ENCODE measurements around the gene MSH2. TPM values are rescaled to one million over a fixed set of nuclear protein-coding genes. Genes with fewer than 3 reads are reported as not detected.
A peak's percentile ranks its signal among the peaks of the same experiment; 100 is the strongest.
"Not testable (repeated sequence)": the region's sequence is repeated elsewhere in the genome, so short reads cannot be mapped to it uniquely, and the experiment has no call there.

MSH2 gene
- total and polyA plus RNA-seq, 2 donors (not counting 1 experiment from before 2014, with no cell fraction given), result 15.4 to 19.7 TPM

DNA sequence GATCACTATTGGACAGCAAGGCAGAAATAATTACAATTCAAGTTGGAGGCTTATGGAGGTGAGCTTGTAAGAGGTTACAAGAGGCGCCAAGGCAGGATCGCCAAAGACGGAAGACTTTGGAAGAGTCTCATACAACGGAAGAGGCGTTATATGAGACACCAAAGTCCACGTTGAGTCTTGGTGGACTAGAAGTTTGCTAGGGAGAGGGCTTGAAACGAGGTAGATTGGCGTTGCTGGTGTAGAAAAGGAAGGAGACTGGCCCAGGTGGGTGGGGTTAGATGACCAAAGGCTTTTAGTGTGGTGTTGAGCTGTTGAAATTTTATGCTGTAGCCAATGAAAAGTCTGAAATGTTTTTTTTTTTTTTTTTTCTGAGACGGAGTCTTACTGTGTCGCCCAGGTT, 1.4 kb downstream of the MSH2 start:
- Histone ChIP-seq H3K9me3 (ENCODE audit: control insufficient read depth, insufficient read depth, low read depth, low read length) (no peaks in the 10 kb centered on the region), H3K4me2 (ENCODE audit: extremely low read depth, insufficient read depth, low read length) (peak overlapping the region; percentile 85), H3K36me3 (ENCODE audit: control insufficient read depth, insufficient read depth, low read length) (no peaks in the 10 kb centered on the region), H3K4me3 (replicated peaks in 1 of 4; ENCODE audit: control extremely low read depth in 1 of 4, insufficient read depth in 1 of 4, low read depth in 3 of 4, low read length in 4 of 4) (peak overlapping the region in 2 of 4 experiments; percentile 61 to 91), H3K27me3 (ENCODE audit: control insufficient read depth, insufficient read depth, low read length) (no peaks in the 10 kb centered on the region), H3K79me2 (ENCODE audit: control insufficient read depth, insufficient read depth, low read length) (peaks cover 31% of the 10 kb centered on the region), H2AFZ (ENCODE audit: low read length) (no peak overlapping the region), H3K27ac (ENCODE audit: insufficient read depth, low read length) (no peak overlapping the region), H3K4me1 (ENCODE audit: control insufficient read depth, extremely low read depth, insufficient read depth, low read length) (no peaks in the 10 kb centered on the region), H4K20me1 (ENCODE audit: control insufficient read depth, extremely low read depth, insufficient read depth, low read length) (no peaks in the 10 kb centered on the region), H3K9ac (ENCODE audit: insufficient read depth, low read length) (no peak overlapping the region)
- no peak for DNase-seq (ENCODE audit: low read depth in 2 of 2)
- TF ChIP-seq, protein P1, sequence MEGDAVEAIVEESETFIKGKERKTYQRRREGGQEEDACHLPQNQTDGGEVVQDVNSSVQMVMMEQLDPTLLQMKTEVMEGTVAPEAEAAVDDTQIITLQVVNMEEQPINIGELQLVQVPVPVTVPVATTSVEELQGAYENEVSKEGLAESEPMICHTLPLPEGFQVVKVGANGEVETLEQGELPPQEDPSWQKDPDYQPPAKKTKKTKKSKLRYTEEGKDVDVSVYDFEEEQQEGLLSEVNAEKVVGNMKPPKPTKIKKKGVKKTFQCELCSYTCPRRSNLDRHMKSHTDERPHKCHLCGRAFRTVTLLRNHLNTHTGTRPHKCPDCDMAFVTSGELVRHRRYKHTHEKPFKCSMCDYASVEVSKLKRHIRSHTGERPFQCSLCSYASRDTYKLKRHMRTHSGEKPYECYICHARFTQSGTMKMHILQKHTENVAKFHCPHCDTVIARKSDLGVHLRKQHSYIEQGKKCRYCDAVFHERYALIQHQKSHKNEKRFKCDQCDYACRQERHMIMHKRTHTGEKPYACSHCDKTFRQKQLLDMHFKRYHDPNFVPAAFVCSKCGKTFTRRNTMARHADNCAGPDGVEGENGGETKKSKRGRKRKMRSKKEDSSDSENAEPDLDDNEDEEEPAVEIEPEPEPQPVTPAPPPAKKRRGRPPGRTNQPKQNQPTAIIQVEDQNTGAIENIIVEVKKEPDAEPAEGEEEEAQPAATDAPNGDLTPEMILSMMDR (conservative IDR thresholded peaks at IDR 0.05 in 1 of 2, IDR thresholded peaks at IDR 0.05 in 1 of 2; ENCODE audit: low read depth in 1 of 2, low read length in 2 of 2), result no peak
- TF ChIP-seq EZH2 (IDR thresholded peaks at IDR 0.05; ENCODE audit: low read length, missing control alignments), result no peak

GRCh38 chr2:47405757-47406156, 2.8 kb downstream of the MSH2 start:
- H2AFZ ChIP-seq (ENCODE audit: low read length), result no peak overlapping the region
- peaks cover 31% of the 10 kb centered on the region for H3K79me2 ChIP-seq (ENCODE audit: control insufficient read depth, insufficient read depth, low read length)
- TF ChIP-seq, protein P1 (conservative IDR thresholded peaks at IDR 0.05 in 1 of 2, IDR thresholded peaks at IDR 0.05 in 1 of 2; ENCODE audit: low read depth in 1 of 2, low read length in 2 of 2), result no peak
- TF ChIP-seq EZH2 (IDR thresholded peaks at IDR 0.05; ENCODE audit: low read length, missing control alignments), result no peak
- no peaks in the 10 kb centered on the region for H3K4me1 ChIP-seq (ENCODE audit: control insufficient read depth, extremely low read depth, insufficient read depth, low read length)
- DNase-seq (ENCODE audit: low read depth in 2 of 2), result peak in 1 of 2 donors; percentile 6
- no peak overlapping the region for H3K4me2 ChIP-seq (ENCODE audit: extremely low read depth, insufficient read depth, low read length)
- no peaks in the 10 kb centered on the region for H3K9me3 ChIP-seq (ENCODE audit: control insufficient read depth, insufficient read depth, low read depth, low read length)
- no peak overlapping the region for H3K27ac ChIP-seq (ENCODE audit: insufficient read depth, low read length)
- no peaks in the 10 kb centered on the region for H3K27me3 ChIP-seq (ENCODE audit: control insufficient read depth, insufficient read depth, low read length)
- no peaks in the 10 kb centered on the region for H3K36me3 ChIP-seq (ENCODE audit: control insufficient read depth, insufficient read depth, low read length)
- no peaks in the 10 kb centered on the region for H4K20me1 ChIP-seq (ENCODE audit: control insufficient read depth, extremely low read depth, insufficient read depth, low read length)
- no peak overlapping the region for H3K9ac ChIP-seq (ENCODE audit: insufficient read depth, low read length)
- H3K4me3 ChIP-seq (replicated peaks in 1 of 4; ENCODE audit: control extremely low read depth in 1 of 4, insufficient read depth in 1 of 4, low read depth in 3 of 4, low read length in 4 of 4), result no peak overlapping the region

DNA sequence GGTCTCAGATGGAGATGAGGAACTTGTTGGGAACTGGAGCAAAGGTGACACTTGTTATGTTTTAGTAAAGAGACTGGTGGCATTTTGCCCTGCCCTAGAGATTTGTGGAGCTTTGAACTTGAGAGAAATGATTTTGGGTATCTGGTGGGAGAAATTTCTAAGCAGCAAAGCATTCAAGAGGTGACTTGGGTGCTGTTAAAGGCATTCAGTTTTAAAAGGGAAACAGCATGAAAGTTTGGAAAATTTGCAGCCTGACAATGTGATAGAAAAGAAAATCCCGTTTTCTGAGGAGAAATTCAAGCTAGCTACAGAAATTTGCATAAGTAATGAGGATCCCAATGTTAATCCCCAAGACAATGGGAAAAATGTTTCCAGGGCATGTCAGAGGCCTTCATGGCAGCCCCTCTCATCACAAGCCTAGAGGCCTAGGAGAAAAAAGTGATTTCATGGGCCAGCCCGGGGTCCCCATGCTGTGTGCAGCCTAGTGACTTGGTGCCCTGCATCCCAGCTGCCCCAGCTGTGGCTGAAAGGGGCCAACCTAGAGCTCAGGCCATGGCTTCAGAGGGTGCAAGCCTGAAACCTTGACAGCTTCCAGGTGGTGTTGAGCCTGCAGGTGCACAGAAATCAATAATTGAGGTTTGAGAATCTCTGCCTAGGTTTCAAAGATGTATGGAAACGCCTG, 3.8 kb downstream of the MSH2 start:
- H3K9me3 ChIP-seq (ENCODE audit: control insufficient read depth, insufficient read depth, low read depth, low read length); H3K9ac ChIP-seq (ENCODE audit: insufficient read depth, low read length); H3K4me3 ChIP-seq (replicated peaks in 1 of 4; ENCODE audit: control extremely low read depth in 1 of 4, insufficient read depth in 1 of 4, low read depth in 3 of 4, low read length in 4 of 4); H3K4me2 ChIP-seq (ENCODE audit: extremely low read depth, insufficient read depth, low read length); H2AFZ ChIP-seq (ENCODE audit: low read length); H3K27me3 ChIP-seq (ENCODE audit: control insufficient read depth, insufficient read depth, low read length); H4K20me1 ChIP-seq (ENCODE audit: control insufficient read depth, extremely low read depth, insufficient read depth, low read length); DNase-seq (ENCODE audit: low read depth in 2 of 2); H3K36me3 ChIP-seq (ENCODE audit: control insufficient read depth, insufficient read depth, low read length); H3K4me1 ChIP-seq (ENCODE audit: control insufficient read depth, extremely low read depth, insufficient read depth, low read length); H3K27ac ChIP-seq (ENCODE audit: insufficient read depth, low read length): not testable (repeated sequence)
- H3K79me2 ChIP-seq (ENCODE audit: control insufficient read depth, insufficient read depth, low read length), result peaks cover 31% of the 10 kb centered on the region

- H3K79me2 ChIP-seq (ENCODE audit: control insufficient read depth, insufficient read depth, low read length), result peaks cover 31% of the 10 kb centered on the region
These were observed 5.0 kb downstream of the MSH2 start for GRCh38 chr2:47407976-47408375.

More at GRCh38 chr2:47407976-47408375, 5.0 kb downstream of the MSH2 start:
- H4K20me1 ChIP-seq (ENCODE audit: control insufficient read depth, extremely low read depth, insufficient read depth, low read length); H3K27me3 ChIP-seq (ENCODE audit: control insufficient read depth, insufficient read depth, low read length); H3K27ac ChIP-seq (ENCODE audit: insufficient read depth, low read length); H3K36me3 ChIP-seq (ENCODE audit: control insufficient read depth, insufficient read depth, low read length); H3K9me3 ChIP-seq (ENCODE audit: control insufficient read depth, insufficient read depth, low read depth, low read length); H3K4me1 ChIP-seq (ENCODE audit: control insufficient read depth, extremely low read depth, insufficient read depth, low read length); H3K4me3 ChIP-seq (replicated peaks in 1 of 4; ENCODE audit: control extremely low read depth in 1 of 4, insufficient read depth in 1 of 4, low read depth in 3 of 4, low read length in 4 of 4); H3K9ac ChIP-seq (ENCODE audit: insufficient read depth, low read length); H3K4me2 ChIP-seq (ENCODE audit: extremely low read depth, insufficient read depth, low read length); DNase-seq (ENCODE audit: low read depth in 2 of 2); H2AFZ ChIP-seq (ENCODE audit: low read length): not testable (repeated sequence)
